OCI-LY7 (cell line): ENCODE results near the gene C9orf153. TPM values are rescaled to one million over a fixed set of nuclear protein-coding genes. Genes with fewer than 3 reads are reported as not detected.

Experiments
- BruUV-seq: library from RNA; stranded (reverse); fragments of 400-500 nt; replicated peaks from 2 replicates; lab custom pipeline; 2021; lab: Mats Ljungman, UMichigan
- CTCF ChIA-PET: fragments of 300-600 bp; sonication (Branson Sonifier 250); formaldehyde crosslinking; loops from one replicate; lab custom pipeline; 2022; ENCODE audit warnings: antibody characterized with exemption; ENCODE audit not compliant: unreplicated experiment; lab: Charles Lee
- POLR2A ChIA-PET: fragments of 300-600 bp; sonication (Branson Sonifier 250); formaldehyde crosslinking; loops from one replicate; lab custom pipeline; 2022; ENCODE audit warnings: antibody characterized with exemption; lab: Charles Lee
- DNase-seq: peaks from one replicate; pipeline ENCODE4 v3.0.0-alpha.2; 2015; ENCODE audit warnings: low spot score
- H2AFZ ChIP-seq: fragments of 200-600 bp; sonication (generic), shearing (Covaris generic); 2 replicates; pipeline ENCODE4 v1.6.1; 2014; ENCODE audit warnings: mild to moderate bottlenecking, antibody characterized with exemption, low read length, moderate library complexity
- H3K27ac ChIP-seq: fragments of 200-600 bp; sonication (generic); 2 replicates; pipeline ENCODE4 v1.5.1; 2014; ENCODE audit warnings: mixed run types, low read depth, mild to moderate bottlenecking, moderate library complexity, low read length, inconsistent platforms; ENCODE audit not compliant: poor library complexity, severe bottlenecking
- H3K36me3 ChIP-seq: fragments of 200-600 bp; sonication (generic); 2 replicates; pipeline ENCODE4 v1.6.1; 2014; ENCODE audit warnings: mild to moderate bottlenecking, antibody characterized with exemption, low read length, moderate library complexity, mixed read lengths; ENCODE audit not compliant: insufficient read depth
- H3K4me1 ChIP-seq: fragments of 200-600 bp; sonication (generic); 2 replicates; pipeline ENCODE4 v1.5.1; 2014; ENCODE audit warnings: mild to moderate bottlenecking, low read length; ENCODE audit not compliant: insufficient read depth, poor library complexity, severe bottlenecking
- H3K4me2 ChIP-seq: fragments of 200-600 bp; sonication (generic); 2 replicates; pipeline ENCODE4 v1.6.1; 2014; ENCODE audit warnings: mild to moderate bottlenecking, low read length
- H3K4me3 ChIP-seq: fragments of 200-600 bp; sonication (generic); 2 replicates; pipeline ENCODE4 v1.5.1; 2014; ENCODE audit warnings: mild to moderate bottlenecking, low read depth, low read length; ENCODE audit not compliant: poor library complexity, severe bottlenecking
- H3K79me2 ChIP-seq: fragments of 200-600 bp; sonication (generic); 2 replicates; pipeline ENCODE4 v1.6.1; 2016; ENCODE audit warnings: low read depth, mild to moderate bottlenecking, low read length, moderate library complexity, mixed read lengths; ENCODE audit not compliant: insufficient read depth
- H3K9me2 ChIP-seq: fragments of 200-600 bp; sonication (generic); 2 replicates; pipeline ENCODE4 v1.6.1; 2016; ENCODE audit warnings: mild to moderate bottlenecking, low read length, mixed read lengths; ENCODE audit not compliant: insufficient read depth
- H3K9me3 ChIP-seq: fragments of 200-600 bp; sonication (generic); 2 replicates; pipeline ENCODE4 v1.6.1; 2014; ENCODE audit warnings: mild to moderate bottlenecking, mixed run types, low read length, mixed read lengths
- H4K20me1 ChIP-seq: fragments of 200-600 bp; sonication (generic); 2 replicates; pipeline ENCODE4 v1.6.1; 2014; ENCODE audit warnings: mild to moderate bottlenecking, antibody characterized with exemption, low read length, moderate library complexity, mixed read lengths; ENCODE audit not compliant: insufficient read depth
- CTCF ChIP-seq: fragments of 200-600 bp; sonication (generic); conservative IDR thresholded peaks from 2 replicates; pipeline ENCODE4 v1.5.1; 2014; ENCODE audit warnings: mild to moderate bottlenecking, antibody characterized with exemption, low read length, moderate library complexity, mixed read lengths
- EZH2phosphoT487 ChIP-seq: fragments of 200-600 bp; sonication (generic); IDR thresholded peaks from 2 replicates; pipeline ENCODE4 v1.6.1; 2018; ENCODE audit warnings: low read depth, borderline replicate concordance, mild to moderate bottlenecking, mixed run types, antibody characterized with exemption, low read length, moderate library complexity, mixed read lengths
- intact Hi-C: fragments of 100-400 bp; cut with micrococcal nuclease; formaldehyde crosslinking; loops from one replicate; pipeline ENCODE4 v1.10.0; 2022; ENCODE audit not compliant: unreplicated experiment
- total RNA-seq, 2 experiments: library from RNA; depleted of rRNA in 1 of 2; stranded (reverse); fragments of >200 nt in 1 of 2; shearing (Covaris generic) in 1 of 2; gene quantifications; 2 replicates each; pipeline ENCODE4 v1.2.3, GENCODE V29; 2014 to 2022

C9orf153 gene
- total RNA-seq, 2 experiments from 2014 or later, result 0.16 to 0.27 TPM

- ChIA-PET CTCF (no interaction called here), POLR2A (interaction anchor here (0.7 kb wide), 1 partner anchor 1560 kb away, joined by 4 read pairs; no protein-coding TSS in a partner anchor)
- TF ChIP-seq EZH2phosphoT487 (no peak), CTCF (no peak)
- H3K4me1 ChIP-seq, result no peaks in the 10 kb centered on the region
- H3K9me3 ChIP-seq, result peaks cover 17% of the 10 kb centered on the region
- H3K4me2 ChIP-seq, result no peak overlapping the region
- intact Hi-C loops, result no loop called here
- H3K4me3 ChIP-seq, result no peak overlapping the region
- no peaks in the 10 kb centered on the region for H3K79me2 ChIP-seq
- no peak for DNase-seq
- no peaks in the 10 kb centered on the region for H4K20me1 ChIP-seq
- H3K36me3 ChIP-seq, result no peaks in the 10 kb centered on the region
- no peak overlapping the region for H3K27ac ChIP-seq
- BruUV-seq, result no TSS peak
- H2AFZ ChIP-seq, result no peak overlapping the region
- H3K9me2 ChIP-seq, result peaks cover 4% of the 10 kb centered on the region; the same call in 1 of the 2 replicates
These were observed 5.9 kb downstream of the C9orf153 start for GRCh38 chr9:86253577-86253976.

DNA sequence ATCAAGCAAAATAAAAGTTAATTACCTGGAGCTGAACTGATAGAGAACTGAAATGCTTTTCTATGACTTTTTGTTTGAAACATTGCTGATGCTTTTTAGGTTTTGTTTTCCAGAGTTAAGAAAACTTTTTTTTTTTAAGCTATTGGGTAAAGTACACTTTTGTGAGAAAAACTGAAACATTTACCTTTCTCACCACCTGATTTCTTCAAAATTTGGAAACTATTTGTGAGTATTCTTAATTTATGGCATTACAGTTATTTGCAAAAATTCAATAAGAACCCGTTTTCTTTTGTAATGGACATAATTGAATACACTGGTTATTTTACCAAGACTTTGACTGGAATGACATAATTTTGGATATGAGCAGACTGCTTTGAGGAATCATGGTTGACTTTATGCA lies 6.6 kb downstream of the C9orf153 start:
- peak; percentile 30 for DNase-seq
- ChIA-PET CTCF (no interaction called here), POLR2A (no interaction called here)
- H3K79me2 ChIP-seq, result no peaks in the 10 kb centered on the region
- H3K9me2 ChIP-seq, result peaks cover 4% of the 10 kb centered on the region; the same call in 1 of the 2 replicates
- H3K27ac ChIP-seq, result no peak overlapping the region
- H3K9me3 ChIP-seq, result peaks cover 17% of the 10 kb centered on the region
- H3K4me3 ChIP-seq, result no peak overlapping the region
- intact Hi-C loops, result no loop called here
- TF ChIP-seq CTCF, result no peak
- no peak for TF ChIP-seq EZH2phosphoT487
- no peaks in the 10 kb centered on the region for H3K36me3 ChIP-seq
- no peaks in the 10 kb centered on the region for H4K20me1 ChIP-seq
- BruUV-seq, result no TSS peak
- no peak overlapping the region for H2AFZ ChIP-seq
- no peak overlapping the region for H3K4me2 ChIP-seq
- H3K4me1 ChIP-seq, result no peaks in the 10 kb centered on the region

DNA sequence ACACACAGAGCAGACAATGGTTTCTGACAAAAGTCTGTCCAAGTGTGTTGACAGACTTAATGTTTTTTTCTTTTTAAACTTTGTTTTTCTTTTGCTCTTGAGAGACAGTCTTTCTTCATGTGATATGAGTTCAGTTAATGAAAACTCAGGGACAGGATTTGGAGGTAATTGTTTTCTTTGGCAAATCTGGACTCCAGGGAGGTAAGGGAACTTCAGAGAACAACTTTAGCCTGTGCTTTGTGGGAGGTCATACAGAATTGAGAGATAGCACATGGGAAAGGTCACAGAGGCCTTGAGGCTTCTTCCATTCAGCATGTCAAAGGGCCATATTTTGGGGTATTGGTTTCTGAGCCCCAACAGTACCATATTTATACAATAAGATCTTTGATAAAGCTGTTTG lies 9.3 kb downstream of the C9orf153 start:
- no TSS peak for BruUV-seq
- peaks cover 4% of the 10 kb centered on the region; the same call in 1 of the 2 replicates for H3K9me2 ChIP-seq
- no peak for TF ChIP-seq CTCF
- TF ChIP-seq EZH2phosphoT487, result no peak
- ChIA-PET CTCF (no interaction called here), POLR2A (no interaction called here)
- H3K27ac ChIP-seq, result no peak overlapping the region
- H3K79me2 ChIP-seq, result no peaks in the 10 kb centered on the region
- DNase-seq, result no peak
- intact Hi-C loops, result no loop called here
- no peaks in the 10 kb centered on the region for H4K20me1 ChIP-seq
- no peak overlapping the region for H2AFZ ChIP-seq
- H3K9me3 ChIP-seq, result peaks cover 17% of the 10 kb centered on the region
- no peaks in the 10 kb centered on the region for H3K36me3 ChIP-seq
- H3K4me2 ChIP-seq, result no peak overlapping the region
- H3K4me3 ChIP-seq, result no peak overlapping the region
- no peaks in the 10 kb centered on the region for H3K4me1 ChIP-seq
